IMR-90 (cell line): Measurements from ENCODE around the gene CERS6. TPM values are rescaled to one million over a fixed set of nuclear protein-coding genes. Genes with fewer than 3 reads are reported as not detected.

Experiments used
- ATAC-seq: fragments of 200-7000 bp; cut with Tn5 transposase; 2 replicates; pipeline ENCODE4 v1.9.1; 2020; ENCODE audit warnings: low read depth, mild to moderate bottlenecking, moderate library complexity
- BruUV-seq: library from RNA; stranded (reverse); fragments of 400-500 nt; replicated peaks from 2 replicates; lab custom pipeline; 2021; lab: Mats Ljungman, UMichigan
- CTCF ChIA-PET: fragments of 300-600 bp; formaldehyde crosslinking; extraction: SDS; loops from one replicate; lab custom pipeline; 2021; ENCODE audit warnings: antibody characterized with exemption; lab: Yijun Ruan, JAX
- POLR2A ChIA-PET: fragments of 300-600 bp; sonication (Branson Sonifier 250); formaldehyde crosslinking; loops from one replicate; lab custom pipeline; 2022; ENCODE audit warnings: antibody characterized with exemption; ENCODE audit not compliant: unreplicated experiment; lab: Charles Lee
- DNase-seq: peaks from one replicate; pipeline ENCODE4 v3.0.0; 2013
- H2AFZ ChIP-seq: replicated peaks from 2 replicates; pipeline ENCODE3; 2013; ENCODE audit warnings: low read length, mild to moderate bottlenecking; ENCODE audit not compliant: poor library complexity
- H2AK5ac ChIP-seq: 2 replicates; pipeline ENCODE4 v1.6.1; 2013; ENCODE audit warnings: low read depth, low read length, inconsistent platforms
- H2AK9ac ChIP-seq: replicated peaks from 2 replicates; pipeline ENCODE3; 2013; ENCODE audit warnings: mild to moderate bottlenecking, low read depth, low read length, moderate library complexity; ENCODE audit not compliant: poor library complexity
- H2BK120ac ChIP-seq: 2 replicates; pipeline ENCODE4 v1.6.1; 2013; ENCODE audit warnings: low read depth, low read length, inconsistent platforms
- H2BK15ac ChIP-seq: 3 replicates; pipeline ENCODE4 v1.6.1; 2013; ENCODE audit warnings: low read depth, low read length, inconsistent platforms
- H2BK20ac ChIP-seq: 2 replicates; pipeline ENCODE4 v1.6.1; 2013; ENCODE audit warnings: low read depth, mild to moderate bottlenecking, inconsistent platforms, low read length, moderate library complexity
- H2BK5ac ChIP-seq: 2 replicates; pipeline ENCODE4 v1.6.1; 2013; ENCODE audit warnings: mild to moderate bottlenecking, low read depth, low read length, inconsistent platforms; ENCODE audit not compliant: poor library complexity, severe bottlenecking
- H3K14ac ChIP-seq: replicated peaks from 2 replicates; pipeline ENCODE4 v1.6.1; 2013; ENCODE audit warnings: low read depth, low read length, inconsistent platforms
- H3K18ac ChIP-seq: 2 replicates; pipeline ENCODE4 v1.6.1; 2013; ENCODE audit warnings: low read depth, low read length, control low read depth
- H3K23ac ChIP-seq: 2 replicates; pipeline ENCODE4 v1.6.1; 2013; ENCODE audit warnings: low read depth, low read length, inconsistent platforms
- H3K27ac ChIP-seq: 2 replicates; pipeline ENCODE4 v1.5.1; 2013; ENCODE audit warnings: mild to moderate bottlenecking, control low read depth, low read length; ENCODE audit not compliant: insufficient read depth
- H3K27me3 ChIP-seq: 2 replicates; pipeline ENCODE4 v1.6.1; 2013; ENCODE audit warnings: low read length; ENCODE audit not compliant: control insufficient read depth, insufficient read depth
- H3K36me3 ChIP-seq: 2 replicates; pipeline ENCODE4 v1.6.1; 2013; ENCODE audit warnings: low read length, mixed read lengths; ENCODE audit not compliant: control insufficient read depth, insufficient read depth
- H3K4ac ChIP-seq: 2 replicates; pipeline ENCODE4 v1.6.1; 2013; ENCODE audit warnings: low read depth, low read length, inconsistent platforms
- H3K4me1 ChIP-seq: 2 replicates; pipeline ENCODE4 v1.6.1; 2013; ENCODE audit warnings: low read length, mixed read lengths; ENCODE audit not compliant: control insufficient read depth, insufficient read depth
- H3K4me2 ChIP-seq: 2 replicates; pipeline ENCODE4 v1.6.1; 2013; ENCODE audit warnings: low read depth, mild to moderate bottlenecking, control low read depth, low read length, moderate library complexity
- H3K4me3 ChIP-seq: 2 replicates; pipeline ENCODE4 v1.5.1; 2013; ENCODE audit warnings: low read depth, mild to moderate bottlenecking, control low read depth, low read length, moderate library complexity; ENCODE audit not compliant: insufficient read depth
- H3K56ac ChIP-seq: 2 replicates; pipeline ENCODE4 v1.6.1; 2013; ENCODE audit warnings: low read length, inconsistent platforms; ENCODE audit not compliant: insufficient read depth; ENCODE audit errors: extremely low read depth
- H3K79me1 ChIP-seq, 2 experiments: 2 replicates each; pipeline ENCODE4 v1.6.1; 2013; ENCODE audit warnings: low read length in 2 of 2, inconsistent platforms in 1 of 2, low read depth in 1 of 2
- H3K9ac ChIP-seq: 2 replicates; pipeline ENCODE4 v1.6.1; 2013; ENCODE audit warnings: low read depth, low read length, control low read depth
- H3K9me1 ChIP-seq: 2 replicates; pipeline ENCODE4 v1.6.1; 2013; ENCODE audit warnings: low read length, inconsistent platforms; ENCODE audit not compliant: insufficient read depth
- H3K9me3 ChIP-seq: 2 replicates; pipeline ENCODE4 v1.6.1; 2013; ENCODE audit warnings: low read length; ENCODE audit not compliant: control insufficient read depth, insufficient read depth
- H4K20me1 ChIP-seq: 2 replicates; pipeline ENCODE4 v1.6.1; 2013; ENCODE audit warnings: low read length, inconsistent platforms; ENCODE audit not compliant: insufficient read depth
- H4K5ac ChIP-seq: 2 replicates; pipeline ENCODE4 v1.6.1; 2013; ENCODE audit warnings: mild to moderate bottlenecking, low read depth, low read length, control low read depth
- H4K8ac ChIP-seq, 2 experiments: 2 replicates each; pipeline ENCODE4 v1.6.1; 2013; ENCODE audit warnings: low read depth in 2 of 2, low read length in 2 of 2, control low read depth in 1 of 2, inconsistent platforms in 1 of 2
- H4K91ac ChIP-seq: 2 replicates; pipeline ENCODE4 v1.6.1; 2013; ENCODE audit warnings: low read depth, low read length, inconsistent platforms; ENCODE audit not compliant: insufficient read depth
- BHLHE40 ChIP-seq: fragments of 150-350 bp; IDR thresholded peaks from 2 replicates; pipeline ENCODE4 v1.6.1; 2016; ENCODE audit warnings: mild to moderate bottlenecking, low read depth, low read length
- CEBPB ChIP-seq: IDR thresholded peaks from 2 replicates; pipeline ENCODE4 v1.6.1; 2012; ENCODE audit warnings: low read depth, low read length, improper control_type of control experiment
- CHD1 ChIP-seq: IDR thresholded peaks from 2 replicates; pipeline ENCODE4 v1.6.1; 2012; ENCODE audit warnings: low read depth, low read length, improper control_type of control experiment
- FOS ChIP-seq: fragments of 150-350 bp; IDR thresholded peaks from 2 replicates; pipeline ENCODE4 v1.6.1; 2016; ENCODE audit warnings: low read depth, low read length
- MAFK ChIP-seq: IDR thresholded peaks from 2 replicates; pipeline ENCODE4 v1.6.1; 2012; ENCODE audit warnings: low read depth, low read length, improper control_type of control experiment
- MAZ ChIP-seq: IDR thresholded peaks from 2 replicates; pipeline ENCODE4 v1.6.1; 2012; ENCODE audit warnings: low read depth, mild to moderate bottlenecking, low read length, improper control_type of control experiment, moderate library complexity, borderline replicate concordance
- MXI1 ChIP-seq: IDR thresholded peaks from 2 replicates; pipeline ENCODE4 v1.6.1; 2012; ENCODE audit warnings: low read depth, mild to moderate bottlenecking, low read length, moderate library complexity, borderline replicate concordance
- NFE2L2 ChIP-seq: fragments of 150-350 bp; IDR thresholded peaks from 2 replicates; pipeline ENCODE4 v1.6.1; 2016; ENCODE audit warnings: low read depth, mild to moderate bottlenecking, low read length
- POLR2A ChIP-seq: IDR thresholded peaks from 2 replicates; pipeline ENCODE4 v1.6.1; 2012; ENCODE audit warnings: mild to moderate bottlenecking, low read depth, low read length
- RAD21 ChIP-seq: IDR thresholded peaks from 2 replicates; pipeline ENCODE4 v1.6.1; 2012; ENCODE audit warnings: low read length, improper control_type of control experiment
- RCOR1 ChIP-seq: IDR thresholded peaks from 2 replicates; pipeline ENCODE4 v1.6.1; 2012; ENCODE audit warnings: mild to moderate bottlenecking, low read length, improper control_type of control experiment; ENCODE audit not compliant: insufficient replicate concordance
- RFX5 ChIP-seq: IDR thresholded peaks from 2 replicates; pipeline ENCODE4 v1.8.0; 2012; ENCODE audit warnings: low read depth, mild to moderate bottlenecking, low read length, moderate library complexity
- SMC3 ChIP-seq: fragments of 150-350 bp; IDR thresholded peaks from 2 replicates; pipeline ENCODE4 v1.6.1; 2016; ENCODE audit warnings: low read depth, mild to moderate bottlenecking, antibody characterized with exemption, low read length, moderate library complexity
- WGBS, 2 experiments: methylation state at CpG; one replicate each; pipeline versions ENCODE4 v1.1.5 to v1.1.7; 2013; ENCODE audit warnings: missing lambda C conversion rate in 2 of 2; ENCODE audit not compliant: insufficient read length in 1 of 2; ENCODE audit errors: extremely low coverage in 2 of 2; 5-methylcytosine and 5-hydroxymethylcytosine counted together
- dilution Hi-C: fragments of 300-500 bp; cut with HindIII; formaldehyde crosslinking; loops from one replicate; pipeline ENCODE4 v1.14.3; 2018; ENCODE audit warnings: low sequenced_read_pairs; ENCODE audit not compliant: unreplicated experiment
- in situ Hi-C: fragments of 300-500 bp; cut with MboI; formaldehyde crosslinking; loops from 3 replicates; pipeline ENCODE4 v1.14.3; 2019; ENCODE audit warnings: low sequenced_read_pairs, inconsistent platforms, mixed read lengths
- intact Hi-C: fragments of 100-400 bp; cut with micrococcal nuclease; formaldehyde crosslinking; loops from 2 replicates; pipeline ENCODE4 v1.10.0; 2022
- polyA plus RNA-seq, 3 experiments: library from polyadenylated mRNA; depleted of rRNA; stranded (reverse); fragments of >200 nt; gene quantifications; 2 replicates each; pipeline ENCODE4 v1.2.3, GENCODE V29; 2012; ENCODE audit warnings: low replicate concordance in 1 of 3
- total RNA-seq: library from RNA; depleted of rRNA; stranded (reverse); fragments of >200 nt; gene quantifications from 2 replicates; pipeline ENCODE4 v1.2.3, GENCODE V29; 2012
- TF ChIP-seq, protein P1 (sequence below): fragments of 150-350 bp; IDR thresholded peaks from 2 replicates; pipeline ENCODE4 v1.6.1; 2017; ENCODE audit warnings: mild to moderate bottlenecking, antibody characterized with exemption, low read length, low read depth
- TF ChIP-seq, protein P2 (sequence below): fragments of 150-350 bp; IDR thresholded peaks from 2 replicates; pipeline ENCODE4 v1.6.1; 2016; ENCODE audit warnings: low read depth, mild to moderate bottlenecking, low read length, moderate library complexity, borderline replicate concordance

The CERS6 gene
- total and polyA plus RNA-seq, 2 of the 4 experiments (the other 2 are of a cell fraction), result 2.1 to 5.7 TPM

DNA sequence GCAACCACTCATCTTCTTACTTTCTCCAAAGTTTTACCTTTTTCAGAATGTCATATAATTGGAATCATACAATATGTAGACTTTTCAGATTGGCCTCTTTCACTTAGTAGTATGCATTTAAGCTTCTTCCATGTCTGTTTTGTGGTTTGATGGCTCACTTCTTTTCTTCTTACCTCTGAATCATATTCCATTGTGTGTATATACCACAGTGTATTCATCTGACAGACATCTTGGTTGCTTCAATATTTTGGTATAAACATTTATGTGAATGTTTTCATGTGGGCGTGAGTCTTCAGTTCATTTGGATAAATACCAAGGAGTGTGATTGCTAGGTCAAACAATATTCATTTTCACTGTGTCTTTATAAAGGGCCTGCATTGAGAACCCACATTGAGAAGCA lies 210.3 kb downstream of the CERS6 start:
- no peak overlapping the region for H2AK9ac ChIP-seq
- no peak overlapping the region for H3K23ac ChIP-seq
- no peak overlapping the region for H3K18ac ChIP-seq
- ChIA-PET POLR2A (no interaction called here), CTCF (no interaction called here)
- H2BK20ac ChIP-seq, result no peak overlapping the region
- H3K79me1 ChIP-seq, result no peaks in the 10 kb centered on the region
- H3K27ac ChIP-seq, result no peak overlapping the region
- no CpG with 5 or more reads among the region's 1 CpG for WGBS, 2 experiments
- TF ChIP-seq FOS (no peak), MXI1 (no peak), POLR2A (no peak), BHLHE40 (no peak), NFE2L2 (no peak), RCOR1 (no peak), CEBPB (no peak), SMC3 (no peak), CHD1 (no peak), RAD21 (no peak), MAZ (no peak), RFX5 (no peak), MAFK (no peak)
- TF ChIP-seq, protein P1, sequence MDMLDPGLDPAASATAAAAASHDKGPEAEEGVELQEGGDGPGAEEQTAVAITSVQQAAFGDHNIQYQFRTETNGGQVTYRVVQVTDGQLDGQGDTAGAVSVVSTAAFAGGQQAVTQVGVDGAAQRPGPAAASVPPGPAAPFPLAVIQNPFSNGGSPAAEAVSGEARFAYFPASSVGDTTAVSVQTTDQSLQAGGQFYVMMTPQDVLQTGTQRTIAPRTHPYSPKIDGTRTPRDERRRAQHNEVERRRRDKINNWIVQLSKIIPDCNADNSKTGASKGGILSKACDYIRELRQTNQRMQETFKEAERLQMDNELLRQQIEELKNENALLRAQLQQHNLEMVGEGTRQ, result no peak
- TF ChIP-seq, protein P2, sequence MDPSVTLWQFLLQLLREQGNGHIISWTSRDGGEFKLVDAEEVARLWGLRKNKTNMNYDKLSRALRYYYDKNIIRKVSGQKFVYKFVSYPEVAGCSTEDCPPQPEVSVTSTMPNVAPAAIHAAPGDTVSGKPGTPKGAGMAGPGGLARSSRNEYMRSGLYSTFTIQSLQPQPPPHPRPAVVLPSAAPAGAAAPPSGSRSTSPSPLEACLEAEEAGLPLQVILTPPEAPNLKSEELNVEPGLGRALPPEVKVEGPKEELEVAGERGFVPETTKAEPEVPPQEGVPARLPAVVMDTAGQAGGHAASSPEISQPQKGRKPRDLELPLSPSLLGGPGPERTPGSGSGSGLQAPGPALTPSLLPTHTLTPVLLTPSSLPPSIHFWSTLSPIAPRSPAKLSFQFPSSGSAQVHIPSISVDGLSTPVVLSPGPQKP, result no peak
- intact Hi-C loops, result no loop called here
- H3K9me3 ChIP-seq, result no peaks in the 10 kb centered on the region
- H4K20me1 ChIP-seq, result no peaks in the 10 kb centered on the region
- no peak overlapping the region for H3K4ac ChIP-seq
- H2AK5ac ChIP-seq, result no peak overlapping the region
- peaks cover 3% of the 10 kb centered on the region; the same call in 1 of the 2 replicates for H3K4me1 ChIP-seq
- H2AFZ ChIP-seq, result no peak overlapping the region
- H4K91ac ChIP-seq, result no peak overlapping the region
- dilution Hi-C loops, result no loop called here
- H3K4me2 ChIP-seq, result no peak overlapping the region
- no peak overlapping the region for H3K9ac ChIP-seq
- H2BK120ac ChIP-seq, result no peak overlapping the region
- no peak overlapping the region for H2BK15ac ChIP-seq
- H3K56ac ChIP-seq, result no peak overlapping the region
- no peak overlapping the region for H3K14ac ChIP-seq
- BruUV-seq, result no TSS peak
- no peak overlapping the region for H2BK5ac ChIP-seq
- no peak overlapping the region for H4K8ac ChIP-seq
- no peak overlapping the region for H4K5ac ChIP-seq
- no peaks in the 10 kb centered on the region for H3K9me1 ChIP-seq
- peak; percentile 77 for DNase-seq
- no peaks in the 10 kb centered on the region for H3K36me3 ChIP-seq
- in situ Hi-C loops, result no loop called here
- no peak overlapping the region for H3K4me3 ChIP-seq
- no peaks in the 10 kb centered on the region for H3K27me3 ChIP-seq
- ATAC-seq, result peak; percentile 71
